Sigmoid colon (tissue), 7 donors: ENCODE results near the gene SDHAF3. TPM values are rescaled to one million over a fixed set of nuclear protein-coding genes. Genes with fewer than 3 reads are reported as not detected.
"Not testable (repeated sequence)": the region's sequence is repeated elsewhere in the genome, so short reads cannot be mapped to it uniquely, and the experiment has no call there.

Source experiments
- DNase-seq: peaks from one replicate; pipeline ENCODE4 v3.0.0-alpha.2; 2019
- H3K27ac ChIP-seq, 4 donors: fragments of 200-600 bp; sonication (generic); one replicate each; pipeline ENCODE4 v1.5.1; 2016 to 2019; ENCODE audit warnings: mild to moderate bottlenecking in 1 of 4
- H3K27me3 ChIP-seq, 3 donors: fragments of 200-600 bp; sonication (generic); one replicate each; pipeline ENCODE4 v1.5.1; 2019; ENCODE audit warnings: mild to moderate bottlenecking in 1 of 3
- H3K36me3 ChIP-seq, 4 donors: fragments of 200-600 bp; sonication (generic); one replicate each; pipeline ENCODE4 v1.5.1; 2016 to 2019
- H3K4me1 ChIP-seq, 4 donors: fragments of 200-600 bp; sonication (generic); one replicate each; pipeline ENCODE4 v1.5.1; 2017 to 2019
- H3K4me3 ChIP-seq, 4 donors: fragments of 200-600 bp; sonication (generic); one replicate each; pipeline ENCODE4 v1.5.1; 2017 to 2019; ENCODE audit warnings: mild to moderate bottlenecking in 2 of 4, moderate library complexity in 1 of 4
- H3K9me3 ChIP-seq, 4 donors: fragments of 200-600 bp in 3 of 4; sonication (generic) in 3 of 4; one replicate each; pipeline versions ENCODE4 v1.5.1 to v1.6.1; 2013 to 2019
- CTCF ChIP-seq, 4 experiments: fragments of 450-650 bp in 3 of 4; fragments of 200-600 bp in 1 of 4; IDR thresholded peaks; one replicate each; pipeline ENCODE4 v1.5.1; 2016 to 2019; ENCODE audit warnings: antibody characterized with exemption in 4 of 4, mild to moderate bottlenecking in 3 of 4, moderate library complexity in 2 of 4
- EP300 ChIP-seq, 4 donors: sonication (generic); formaldehyde crosslinking; IDR thresholded peaks; one replicate each; pipeline ENCODE4 v1.6.1; 2017; ENCODE audit warnings: antibody characterized with exemption in 4 of 4
- POLR2A ChIP-seq, 2 donors: fragments of 450-650 bp; IDR thresholded peaks; one replicate each; pipeline ENCODE4 v1.6.1; 2016; ENCODE audit warnings: antibody characterized with exemption in 2 of 2, mild to moderate bottlenecking in 2 of 2, moderate library complexity in 2 of 2
- POLR2AphosphoS5 ChIP-seq, 4 donors: sonication (generic); formaldehyde crosslinking; IDR thresholded peaks; one replicate each; pipeline ENCODE4 v1.6.1; 2017; ENCODE audit warnings: antibody characterized with exemption in 4 of 4
- WGBS, 2 donors: extraction: QIAGEN DNeasy Blood & Tissue Kit; methylation state at CpG; one replicate each; pipeline ENCODE4 v1.1.7; 2013; 5-methylcytosine and 5-hydroxymethylcytosine counted together
- intact Hi-C: fragments of 100-400 bp; cut with DNase I; formaldehyde crosslinking; loops from one replicate; pipeline ENCODE4 v1.15.1; 2023
- polyA plus RNA-seq, 3 donors: library from polyadenylated mRNA; stranded (reverse); fragments of 200-250 nt; gene quantifications; one replicate each; pipeline ENCODE4 v1.2.3, GENCODE V29; 2013
- total RNA-seq, 4 donors: library from RNA; depleted of rRNA; stranded (reverse); fragments of >200 nt; gene quantifications; one replicate each; pipeline ENCODE4 v1.1.0, GENCODE V29; 2016
- donor health status: healthy with polysubstance abuse.
- donor health status: Bipolar disorder and iron deficiency.
- donor health status: healthy.

The SDHAF3 gene
- total RNA-seq (10 to 100 TPM in 2 of 4 donors, 1 to 10 TPM in 2; 3.3 to 13.2 (median 10.8) TPM), polyA plus RNA-seq (10 to 100 TPM; 13.5 to 28.4 (median 21.6) TPM)

GRCh38 chr7:97117372-97118188 lies at the start of gene SDHAF3:
Gene SDHAF3 (plus strand): TSS chr7:97117698. CDS start chr7:97117724, 26 bp downstream.
- intact Hi-C loops: loop anchor here (5.0 kb wide), 1 partner anchor 755 kb away; the partner anchor contains the start of gene ASNS
- WGBS, 2 donors: 1% methylated on average over 59 of the region's 59 CpGs

GRCh38 chr7:97072025-97072424 lies 45.5 kb upstream of the SDHAF3 start:
- H3K27ac ChIP-seq, H3K9me3 ChIP-seq, H3K4me1 ChIP-seq, H3K4me3 ChIP-seq, DNase-seq, H3K27me3 ChIP-seq, intact Hi-C loops, H3K36me3 ChIP-seq: not testable (repeated sequence)
- 51 to 68% methylated on average over 2 of the region's 2 CpGs for WGBS, 2 donors

More at GRCh38 chr7:97117372-97118188, at the start of gene SDHAF3:
- Histone ChIP-seq H3K4me1 (peaks cover 0 to 21% (median 8%) of the 10 kb centered on the region in 4 donors), H3K27me3 (no peaks in the 10 kb centered on the region), H3K4me3 (peak within 1 kb of the TSS; percentile 59 to 65 (median 63)), H3K9me3 (no peaks in the 10 kb centered on the region), H3K27ac (peak within 1 kb of the TSS; percentile 77 to 84 (median 78)), H3K36me3 (no peaks in the 10 kb centered on the region)
- TF ChIP-seq POLR2A (IDR thresholded peaks at IDR 0.05) (peak; percentile 56 to 59), EP300 (IDR thresholded peaks at IDR 0.05) (peak in 2 of 4 donors; percentile 54 to 83), POLR2AphosphoS5 (IDR thresholded peaks at IDR 0.05) (peak; percentile 83 to 95 (median 92)), CTCF (IDR thresholded peaks at IDR 0.05) (no peak)
- peak; percentile 99 for DNase-seq

GRCh38 chr7:97075928-97076327 lies 41.6 kb upstream of the SDHAF3 start:
- no peak overlapping the region for H3K27ac ChIP-seq
- intact Hi-C loops: no loop called here
- H3K27me3 ChIP-seq: no peaks in the 10 kb centered on the region
- no peaks in the 10 kb centered on the region for H3K4me1 ChIP-seq
- H3K9me3 ChIP-seq: no peaks in the 10 kb centered on the region
- no peak for DNase-seq
- 56 to 62% methylated on average over 7 of the region's 7 CpGs for WGBS, 2 donors
- no peaks in the 10 kb centered on the region for H3K36me3 ChIP-seq
- TF ChIP-seq EP300 (IDR thresholded peaks at IDR 0.05) (no peak), POLR2A (IDR thresholded peaks at IDR 0.05) (no peak), POLR2AphosphoS5 (IDR thresholded peaks at IDR 0.05) (no peak), CTCF (IDR thresholded peaks at IDR 0.05) (no peak)
- no peak overlapping the region for H3K4me3 ChIP-seq

GRCh38 chr7:97078023-97078969 lies 39.2 kb upstream of the SDHAF3 start:
- no peak for TF ChIP-seq CTCF (IDR thresholded peaks at IDR 0.05)
- no peak for TF ChIP-seq EP300 (IDR thresholded peaks at IDR 0.05)
- TF ChIP-seq POLR2AphosphoS5 (IDR thresholded peaks at IDR 0.05): no peak
- TF ChIP-seq POLR2A (IDR thresholded peaks at IDR 0.05): no peak
- H3K27me3 ChIP-seq: no peaks in the 10 kb centered on the region
- H3K4me3 ChIP-seq: no peak overlapping the region
- no peak overlapping the region for H3K27ac ChIP-seq
- H3K9me3 ChIP-seq: no peaks in the 10 kb centered on the region
- H3K36me3 ChIP-seq: no peaks in the 10 kb centered on the region
- intact Hi-C loops: no loop called here
- no peaks in the 10 kb centered on the region for H3K4me1 ChIP-seq
- no peak for DNase-seq
- 62 to 70% methylated on average over 9 of the region's 9 CpGs for WGBS, 2 donors

GRCh38 chr7:97079300-97079699 lies 38.2 kb upstream of the SDHAF3 start:
- Histone ChIP-seq H3K4me1 (no peaks in the 10 kb centered on the region), H3K36me3 (no peaks in the 10 kb centered on the region), H3K27ac (no peak overlapping the region), H3K27me3 (no peaks in the 10 kb centered on the region), H3K4me3 (no peak overlapping the region), H3K9me3 (no peaks in the 10 kb centered on the region)
- WGBS, 2 donors: 88 to 91% methylated on average over 4 of the region's 4 CpGs
- intact Hi-C loops: no loop called here
- no peak for DNase-seq
- TF ChIP-seq CTCF (IDR thresholded peaks at IDR 0.05): no peak
- no peak for TF ChIP-seq POLR2A (IDR thresholded peaks at IDR 0.05)
- no peak for TF ChIP-seq POLR2AphosphoS5 (IDR thresholded peaks at IDR 0.05)
- no peak for TF ChIP-seq EP300 (IDR thresholded peaks at IDR 0.05)
